Pancreas (tissue), 10 donors: ENCODE results near the gene MEGF6. TPM values are rescaled to one million over a fixed set of nuclear protein-coding genes. Genes with fewer than 3 reads are reported as not detected.
"Not testable (repeated sequence)": the region's sequence is repeated elsewhere in the genome, so short reads cannot be mapped to it uniquely, and the experiment has no call there.

Source experiments
- ATAC-seq, 4 donors: fragments of 200-7000 bp; cut with Tn5 transposase; one replicate each; pipeline versions ENCODE4 v1.8.0 to v1.9.1; 2020; ENCODE audit warnings: mild to moderate bottlenecking in 4 of 4, moderate library complexity in 4 of 4
- DNase-seq, 6 donors: peaks; one replicate each; pipeline ENCODE4 v3.0.0-alpha.2; 2020
- FAIRE-seq: peaks from 2 replicates; lab custom pipeline; 2012; peaks lifted over from hg19 to GRCh38; lab: Jason Lieb, UNC
- H3K27ac ChIP-seq, 4 donors: fragments of 200-600 bp; sonication (generic); 1 replicate in 3 of 4; 2 replicates in 1 of 4; pipeline versions ENCODE4 v1.5.0 to v1.8.0; 2020
- H3K27me3 ChIP-seq, 4 donors: fragments of 200-600 bp; one replicate each; pipeline ENCODE4 v1.8.0; 2021
- H3K36me3 ChIP-seq, 3 donors: fragments of 200-600 bp; sonication (generic) in 1 of 3; one replicate each; pipeline versions ENCODE4 v1.5.0 to v1.8.0; 2020 to 2021
- H3K4me1 ChIP-seq, 3 donors: fragments of 200-600 bp; one replicate each; pipeline ENCODE4 v1.8.0; 2021
- H3K4me3 ChIP-seq, 4 donors: fragments of 200-600 bp; sonication (generic) in 2 of 4; one replicate each; pipeline versions ENCODE4 v1.5.0 to v1.8.0; 2020 to 2021
- H3K9me3 ChIP-seq, 4 donors: fragments of 200-600 bp; one replicate each; pipeline ENCODE4 v1.8.0; 2021
- WGBS, 2 donors: extraction: QIAGEN DNeasy Blood & Tissue Kit; methylation state at CpG; one replicate each; pipeline ENCODE4 v1.1.7; 2013; 5-methylcytosine and 5-hydroxymethylcytosine counted together
- intact Hi-C, 3 donors: fragments of 100-400 bp; cut with DNase I; formaldehyde crosslinking; loops; one replicate each; pipeline versions ENCODE4 v1.11.1 to v1.14.2; 2022
- polyA plus RNA-seq, 2 donors: library from polyadenylated mRNA; stranded (reverse); fragments of 200-250 nt; gene quantifications; one replicate each; pipeline ENCODE4 v1.2.3, GENCODE V29; 2013
- total RNA-seq, 6 donors: library from RNA; stranded (reverse); fragmentation: NEBNext Ultra II Directional in 4 of 6; extraction: Animal tissue kit (Norgen Biotek cat#: 25700) in 4 of 6; gene quantifications; one replicate each; pipeline versions ENCODE4 v1.2.1 to v1.2.4, GENCODE V29; 2021 to 2023
- TF ChIP-seq, protein P1 (sequence below), 4 donors: fragments of 200-600 bp; sonication (generic) in 3 of 4; IDR thresholded peaks; one replicate each; pipeline versions ENCODE4 v1.5.0 to v1.8.0; 2021; ENCODE audit warnings: antibody characterized with exemption in 4 of 4
- donor health status: healthy with polysubstance abuse.
- donor health status: DM: no; HTN: no; CAD: no; lungs with moderate emphysema.
- donor health status: DM: no; HTN: no; CAD: no.
- donor health status: control.
- donor health status: control.
- donor health status: Bipolar disorder and iron deficiency.
- donor health status: DM: yes; HTN: yes; CAD: no.
- donor health status: DM: no; HTN: no; CAD: no.
- donor health status: DM: no; HTN: no; CAD: no.
- donor health status: DM: yes; HTN: yes; CAD: no.

The MEGF6 gene
- total and polyA plus RNA-seq, 8 donors, result 2.6 to 20.0 (median 8.4) TPM

DNA sequence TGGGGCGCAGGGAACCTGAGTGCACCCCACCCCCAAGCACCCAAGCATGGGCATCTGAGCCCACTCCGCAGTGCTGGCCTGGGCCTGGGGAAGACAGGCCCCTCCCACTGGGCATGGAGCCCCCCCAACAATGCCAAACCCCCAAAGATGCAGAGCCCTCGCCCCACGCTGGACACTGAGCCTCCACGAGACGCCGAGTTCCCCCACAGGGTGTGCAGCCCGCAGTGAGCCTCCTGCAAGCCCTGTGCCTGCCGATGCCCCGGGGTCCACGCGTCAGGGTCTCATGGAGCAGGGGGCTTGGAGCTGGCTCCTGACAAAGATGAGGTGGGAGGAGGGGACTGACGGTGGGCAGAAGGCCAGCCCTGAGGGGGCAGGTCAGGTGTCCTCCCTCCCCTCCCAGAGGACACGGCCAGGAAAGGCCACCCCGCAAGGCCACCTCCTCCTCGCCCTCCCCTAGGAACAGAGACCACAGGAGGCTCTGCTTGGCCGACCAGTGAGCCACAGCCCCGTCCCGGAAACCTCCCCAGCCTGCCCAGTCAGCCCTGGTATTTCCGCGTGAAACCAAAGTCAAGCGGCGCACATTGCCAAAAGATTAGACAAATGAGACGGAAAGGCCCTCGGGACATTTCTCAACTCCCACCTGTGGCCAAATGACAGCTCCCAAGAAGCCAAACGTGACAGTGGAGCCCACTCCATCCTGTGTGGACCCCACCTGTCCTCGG, 33.4 kb downstream of the MEGF6 start:
- no peak for ATAC-seq
- Histone ChIP-seq H3K9me3 (no peaks in the 10 kb centered on the region), H3K27ac (no peak overlapping the region), H3K4me1 (no peaks in the 10 kb centered on the region), H3K27me3 (no peaks in the 10 kb centered on the region), H3K36me3 (no peaks in the 10 kb centered on the region), H3K4me3 (no peak overlapping the region)
- intact Hi-C loops, result no loop called here
- 64 to 67% methylated on average over 26 to 27 of the region's 27 CpGs for WGBS, 2 donors
- TF ChIP-seq, protein P1, sequence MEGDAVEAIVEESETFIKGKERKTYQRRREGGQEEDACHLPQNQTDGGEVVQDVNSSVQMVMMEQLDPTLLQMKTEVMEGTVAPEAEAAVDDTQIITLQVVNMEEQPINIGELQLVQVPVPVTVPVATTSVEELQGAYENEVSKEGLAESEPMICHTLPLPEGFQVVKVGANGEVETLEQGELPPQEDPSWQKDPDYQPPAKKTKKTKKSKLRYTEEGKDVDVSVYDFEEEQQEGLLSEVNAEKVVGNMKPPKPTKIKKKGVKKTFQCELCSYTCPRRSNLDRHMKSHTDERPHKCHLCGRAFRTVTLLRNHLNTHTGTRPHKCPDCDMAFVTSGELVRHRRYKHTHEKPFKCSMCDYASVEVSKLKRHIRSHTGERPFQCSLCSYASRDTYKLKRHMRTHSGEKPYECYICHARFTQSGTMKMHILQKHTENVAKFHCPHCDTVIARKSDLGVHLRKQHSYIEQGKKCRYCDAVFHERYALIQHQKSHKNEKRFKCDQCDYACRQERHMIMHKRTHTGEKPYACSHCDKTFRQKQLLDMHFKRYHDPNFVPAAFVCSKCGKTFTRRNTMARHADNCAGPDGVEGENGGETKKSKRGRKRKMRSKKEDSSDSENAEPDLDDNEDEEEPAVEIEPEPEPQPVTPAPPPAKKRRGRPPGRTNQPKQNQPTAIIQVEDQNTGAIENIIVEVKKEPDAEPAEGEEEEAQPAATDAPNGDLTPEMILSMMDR (IDR thresholded peaks at IDR 0.05), result no peak
- no peak for FAIRE-seq
- DNase-seq, result no peak

DNA sequence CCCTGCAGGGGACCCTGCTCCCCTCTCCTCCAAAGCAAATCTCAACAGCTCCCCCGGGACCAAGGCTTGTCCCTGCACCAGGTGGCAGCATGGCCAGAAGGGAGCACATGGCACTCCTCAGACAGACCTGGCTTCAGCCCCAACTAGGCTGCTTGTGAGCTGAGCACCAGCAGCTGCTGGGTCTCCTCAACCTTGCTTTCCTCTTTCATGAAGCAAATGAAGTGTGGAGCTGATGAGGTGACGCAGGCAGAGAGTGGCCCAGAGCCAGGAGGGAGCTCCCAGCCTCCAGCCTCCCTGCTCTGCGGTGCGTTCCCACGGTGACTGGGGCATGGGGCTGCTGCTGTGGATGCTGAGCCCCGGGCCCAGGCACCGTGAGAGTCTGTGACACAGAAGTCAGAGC, 34.0 kb downstream of the MEGF6 start:
- Histone ChIP-seq H3K9me3 (no peaks in the 10 kb centered on the region), H3K4me1 (no peaks in the 10 kb centered on the region), H3K27ac (no peak overlapping the region), H3K4me3 (no peak overlapping the region), H3K36me3 (no peaks in the 10 kb centered on the region), H3K27me3 (no peaks in the 10 kb centered on the region)
- FAIRE-seq, result no peak
- WGBS, 2 donors, result 75 to 84% methylated on average over 7 of the region's 7 CpGs
- ATAC-seq, result peak in 2 of 4 donors; percentile 49 to 72
- DNase-seq, result no peak
- TF ChIP-seq, protein P1 (IDR thresholded peaks at IDR 0.05), result no peak
- intact Hi-C loops, result no loop called here

DNA sequence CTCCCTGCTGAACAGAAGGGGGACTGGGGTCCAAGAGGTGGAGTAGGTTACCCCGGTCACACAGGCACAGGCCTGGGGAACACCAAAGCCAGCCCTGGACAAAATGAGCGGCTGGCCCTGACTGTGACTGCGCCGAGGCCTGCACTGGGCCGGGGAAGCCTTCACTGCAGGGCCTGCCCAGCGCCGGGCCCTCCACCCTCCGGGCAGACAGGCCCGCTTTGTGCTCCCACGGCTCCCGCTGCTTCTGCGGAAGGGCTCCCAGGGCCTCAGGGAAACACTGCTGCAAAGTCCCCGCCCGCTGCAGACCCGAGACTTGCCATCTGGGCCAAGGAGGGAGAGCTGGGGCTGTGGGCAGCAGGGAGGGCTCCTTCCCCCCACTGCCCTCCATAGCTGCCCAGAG, 35.3 kb downstream of the MEGF6 start:
- ATAC-seq, result no peak
- FAIRE-seq, result no peak
- intact Hi-C loops, result no loop called here
- Histone ChIP-seq H3K9me3 (no peaks in the 10 kb centered on the region), H3K4me1 (no peaks in the 10 kb centered on the region), H3K27ac (no peak overlapping the region), H3K36me3 (no peaks in the 10 kb centered on the region), H3K4me3 (no peak overlapping the region), H3K27me3 (no peaks in the 10 kb centered on the region)
- WGBS, 2 donors, result 83 to 92% methylated on average over 13 to 15 of the region's 15 CpGs
- TF ChIP-seq, protein P1 (IDR thresholded peaks at IDR 0.05), result no peak
- no peak for DNase-seq

DNA sequence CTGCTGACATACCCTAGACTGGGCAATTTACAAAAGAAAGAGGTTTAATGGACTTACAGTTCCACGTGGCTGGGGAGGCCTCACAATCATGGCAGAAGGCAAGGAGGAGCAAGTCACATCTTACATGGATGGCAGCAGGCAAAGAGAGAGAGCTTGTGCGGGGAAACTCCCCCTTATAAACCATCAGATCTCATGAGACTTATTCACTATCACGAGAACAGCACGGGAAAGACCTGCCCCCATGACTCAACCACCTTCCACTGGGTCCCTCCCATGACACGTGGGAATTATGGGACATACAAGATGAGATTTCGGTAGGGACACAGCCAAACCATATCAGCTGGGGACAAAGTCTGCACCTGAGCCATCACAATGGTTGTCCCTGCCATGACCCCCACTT, 35.8 kb downstream of the MEGF6 start:
- intact Hi-C loops, H3K27ac ChIP-seq, H3K9me3 ChIP-seq, FAIRE-seq, H3K36me3 ChIP-seq, DNase-seq, H3K4me1 ChIP-seq, ATAC-seq, H3K4me3 ChIP-seq, H3K27me3 ChIP-seq: not testable (repeated sequence)
- 63 to 81% methylated on average over 6 of the region's 6 CpGs for WGBS, 2 donors

DNA sequence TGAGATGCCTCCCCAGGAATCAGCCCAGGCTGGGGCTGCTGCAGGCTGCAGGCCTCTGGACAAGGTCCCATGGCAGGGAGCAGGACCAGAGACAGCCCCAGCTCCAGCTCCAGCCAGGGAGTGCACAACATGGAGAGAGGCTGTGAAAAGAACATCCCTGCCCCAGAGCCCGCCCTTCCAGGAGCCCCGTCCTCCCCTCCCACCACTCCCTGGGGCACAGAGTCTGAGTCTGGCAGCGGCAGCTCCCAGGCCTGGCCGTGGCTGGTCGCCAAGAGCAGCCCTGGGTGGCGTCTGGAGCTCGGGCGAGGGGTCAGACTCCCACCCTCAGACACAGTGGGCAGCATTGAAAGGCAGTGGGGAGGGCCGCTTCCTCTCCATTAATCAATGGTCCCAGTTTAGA, 37.8 kb downstream of the MEGF6 start:
- DNase-seq (no peak), FAIRE-seq (no peak), ATAC-seq (peak in 1 of 4 donors; percentile 19)
- Histone ChIP-seq H3K27ac (no peak overlapping the region), H3K4me3 (no peak overlapping the region), H3K9me3 (no peaks in the 10 kb centered on the region), H3K36me3 (no peaks in the 10 kb centered on the region), H3K27me3 (no peaks in the 10 kb centered on the region), H3K4me1 (no peaks in the 10 kb centered on the region)
- intact Hi-C loops, result no loop called here
- WGBS, 2 donors, result 64 to 69% methylated on average over 8 to 9 of the region's 9 CpGs
- TF ChIP-seq, protein P1 (IDR thresholded peaks at IDR 0.05), result no peak

DNA sequence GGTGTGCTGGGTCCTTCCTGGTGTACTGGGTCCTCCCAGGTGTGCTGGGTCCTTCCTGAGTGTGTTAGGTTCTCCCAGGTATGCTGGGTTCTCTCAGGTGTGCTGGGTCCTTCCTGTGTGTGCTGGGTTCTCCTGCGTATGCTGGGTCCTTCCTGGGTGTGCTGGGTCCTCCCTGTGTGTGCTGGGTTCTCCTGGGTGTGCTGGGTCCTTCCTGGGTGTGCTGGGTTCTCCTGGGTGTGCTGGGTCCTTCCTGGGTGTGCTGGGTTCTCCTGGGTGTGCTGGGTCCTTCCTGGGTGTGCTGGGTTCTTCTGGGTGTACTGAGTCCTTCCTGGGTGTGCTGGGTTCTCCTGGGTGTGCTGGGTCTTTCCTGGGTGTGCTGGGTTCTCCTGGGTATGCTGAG, 38.7 kb downstream of the MEGF6 start:
- DNase-seq, H3K4me1 ChIP-seq, intact Hi-C loops, FAIRE-seq, H3K4me3 ChIP-seq, H3K36me3 ChIP-seq, H3K9me3 ChIP-seq, H3K27me3 ChIP-seq, H3K27ac ChIP-seq, ATAC-seq: not testable (repeated sequence)
- 88 to 92% methylated on average over 1 of the region's 1 CpG for WGBS, 2 donors
